DMS53 treated with DMSO at 0.1 percent for 48 hours (cell line): Measurements from ENCODE around the gene COL6A1.

Experiments
- DNase-seq: peaks from one replicate; lab custom pipeline; 2025; ENCODE audit not compliant: unreplicated experiment; lab: John Stamatoyannopoulos, UW

Gene COL6A1

GRCh38 chr21:45981151-45982091 lies at the start of gene COL6A1:
Gene COL6A1 (plus strand): TSS chr21:45981770. CDS start chr21:45981851, 81 bp downstream.
- DNase-seq: peak; percentile 23

- DNase-seq: no peak
Measured at GRCh38 chr21:45932922-45933502, 48.6 kb upstream of the COL6A1 start.

- no peak for DNase-seq
Measured at GRCh38 chr21:45934085-45934484, 47.5 kb upstream of the COL6A1 start.

- DNase-seq: no peak
Measured at GRCh38 chr21:45934554-45934953, 47.0 kb upstream of the COL6A1 start.

GRCh38 chr21:45935628-45936027 lies 45.9 kb upstream of the COL6A1 start:
- DNase-seq: no peak

- no peak for DNase-seq
Measured at GRCh38 chr21:45937721-45938452, 43.7 kb upstream of the COL6A1 start.

GRCh38 chr21:45938453-45938755 lies 43.2 kb upstream of the COL6A1 start:
- no peak for DNase-seq

- DNase-seq: no peak
Measured at GRCh38 chr21:45938811-45939520, 42.6 kb upstream of the COL6A1 start.

- no peak for DNase-seq
Measured at GRCh38 chr21:45939521-45940045, 42.0 kb upstream of the COL6A1 start.

GRCh38 chr21:45940091-45940490 lies 41.5 kb upstream of the COL6A1 start:
- no peak for DNase-seq

- DNase-seq: no peak
Measured at GRCh38 chr21:45940621-45941337, 40.8 kb upstream of the COL6A1 start.

- DNase-seq: no peak
Measured at GRCh38 chr21:45941338-45941710, 40.2 kb upstream of the COL6A1 start.

- DNase-seq: no peak
Measured at GRCh38 chr21:45941717-45942546, 39.6 kb upstream of the COL6A1 start.

GRCh38 chr21:45942755-45943629 lies 38.6 kb upstream of the COL6A1 start:
- no peak for DNase-seq

- no peak for DNase-seq
Measured at GRCh38 chr21:45943630-45944540, 37.7 kb upstream of the COL6A1 start.

GRCh38 chr21:45944601-45945000 lies 37.0 kb upstream of the COL6A1 start:
- DNase-seq: no peak

- DNase-seq: no peak
Measured at GRCh38 chr21:45945066-45945867, 36.3 kb upstream of the COL6A1 start.
